GM12878 (cell line): ENCODE data around the gene HK1.

ENCODE experiments used
- EZH2 ChIP-seq: IDR thresholded peaks from 2 replicates; pipeline ENCODE4 v1.6.1; 2012; ENCODE audit warnings: low read depth, mild to moderate bottlenecking, control low read depth, inconsistent platforms, low read length, borderline replicate concordance; ENCODE audit not compliant: control insufficient read depth
- GABPA ChIP-seq: IDR thresholded peaks from 2 replicates; pipeline ENCODE4 v1.6.1; 2014; ENCODE audit warnings: antibody characterized with exemption, low read depth, mild to moderate bottlenecking, inconsistent platforms
- POLR2A ChIP-seq: IDR thresholded peaks from 2 replicates; pipeline ENCODE4 v1.6.1; 2011; ENCODE audit warnings: low read depth, mild to moderate bottlenecking, low read length
- POLR2AphosphoS2 ChIP-seq: IDR thresholded peaks from 2 replicates; pipeline ENCODE4 v1.6.1; 2011; ENCODE audit warnings: low read depth, mild to moderate bottlenecking, low read length, improper control_type of control experiment, moderate library complexity
- RFX5 ChIP-seq: IDR thresholded peaks from 2 replicates; pipeline ENCODE4 v1.6.1; 2011; ENCODE audit warnings: low read depth, low read length, improper control_type of control experiment
- TCF12 ChIP-seq: IDR thresholded peaks from 2 replicates; pipeline ENCODE4 v1.6.1; 2011; ENCODE audit warnings: low read depth, mild to moderate bottlenecking, low read length
- TF ChIP-seq, protein P1 (sequence below): fragments of 450-650 bp; formaldehyde crosslinking; IDR thresholded peaks from 2 replicates; pipeline ENCODE4 v1.5.0; 2022; ENCODE audit warnings: mild to moderate bottlenecking, missing genetic modification characterization
- TF ChIP-seq, protein P2 (sequence below): fragments of 450-650 bp; IDR thresholded peaks from 2 replicates; pipeline ENCODE4 v1.6.1; 2017; ENCODE audit warnings: borderline replicate concordance
- TF ChIP-seq, protein P3 (sequence below), 3 experiments: IDR thresholded peaks in 2 of 3; conservative IDR thresholded peaks in 1 of 3; 2 replicates each; pipeline ENCODE4 v1.5.1; 2011; ENCODE audit warnings: low read depth in 3 of 3, low read length in 3 of 3, mild to moderate bottlenecking in 3 of 3, control low read depth in 2 of 3, moderate library complexity in 2 of 3, inconsistent platforms in 1 of 3, mixed read lengths in 1 of 3; ENCODE audit not compliant: control insufficient read depth in 2 of 3, insufficient read depth in 1 of 3; ENCODE audit errors: extremely low read depth in 1 of 3
- TF ChIP-seq, protein P4 (sequence below): fragments of 150-350 bp; IDR thresholded peaks from 2 replicates; pipeline ENCODE4 v1.6.1; 2014; ENCODE audit warnings: mild to moderate bottlenecking, low read depth, low read length

DNA sequence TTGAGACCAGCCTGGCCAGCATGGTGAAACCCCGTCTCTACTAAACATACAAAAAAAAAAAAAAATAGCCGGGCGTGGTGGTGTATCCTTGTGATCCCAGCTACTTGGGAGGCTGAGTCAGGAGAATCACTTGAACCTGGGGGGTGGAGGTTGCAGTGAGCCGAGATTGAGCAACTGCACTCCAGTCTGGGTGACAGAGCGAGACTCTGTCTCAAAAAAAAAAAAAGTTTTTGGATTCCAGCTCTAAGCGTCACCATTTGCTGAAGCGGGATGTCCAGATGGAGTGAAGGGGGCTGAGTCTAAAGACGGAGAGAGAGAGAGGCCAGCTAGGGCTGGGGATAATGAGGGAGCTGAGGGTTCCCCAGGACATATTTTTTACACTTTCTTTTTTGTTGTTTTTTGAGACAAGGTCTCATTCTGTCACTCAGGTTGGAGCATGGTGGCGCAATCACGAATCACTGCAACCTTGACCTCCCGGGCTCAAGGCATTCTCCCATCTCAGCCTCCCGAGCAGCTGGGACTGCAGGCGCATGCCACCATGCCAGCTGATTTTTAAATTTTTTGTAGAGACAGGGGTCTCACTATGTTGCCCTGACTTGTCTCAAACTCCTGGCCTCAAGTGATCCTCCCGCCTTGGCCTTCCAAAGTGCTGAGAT is 9.4 kb upstream of the HK1 start:
- TF ChIP-seq, protein P1, sequence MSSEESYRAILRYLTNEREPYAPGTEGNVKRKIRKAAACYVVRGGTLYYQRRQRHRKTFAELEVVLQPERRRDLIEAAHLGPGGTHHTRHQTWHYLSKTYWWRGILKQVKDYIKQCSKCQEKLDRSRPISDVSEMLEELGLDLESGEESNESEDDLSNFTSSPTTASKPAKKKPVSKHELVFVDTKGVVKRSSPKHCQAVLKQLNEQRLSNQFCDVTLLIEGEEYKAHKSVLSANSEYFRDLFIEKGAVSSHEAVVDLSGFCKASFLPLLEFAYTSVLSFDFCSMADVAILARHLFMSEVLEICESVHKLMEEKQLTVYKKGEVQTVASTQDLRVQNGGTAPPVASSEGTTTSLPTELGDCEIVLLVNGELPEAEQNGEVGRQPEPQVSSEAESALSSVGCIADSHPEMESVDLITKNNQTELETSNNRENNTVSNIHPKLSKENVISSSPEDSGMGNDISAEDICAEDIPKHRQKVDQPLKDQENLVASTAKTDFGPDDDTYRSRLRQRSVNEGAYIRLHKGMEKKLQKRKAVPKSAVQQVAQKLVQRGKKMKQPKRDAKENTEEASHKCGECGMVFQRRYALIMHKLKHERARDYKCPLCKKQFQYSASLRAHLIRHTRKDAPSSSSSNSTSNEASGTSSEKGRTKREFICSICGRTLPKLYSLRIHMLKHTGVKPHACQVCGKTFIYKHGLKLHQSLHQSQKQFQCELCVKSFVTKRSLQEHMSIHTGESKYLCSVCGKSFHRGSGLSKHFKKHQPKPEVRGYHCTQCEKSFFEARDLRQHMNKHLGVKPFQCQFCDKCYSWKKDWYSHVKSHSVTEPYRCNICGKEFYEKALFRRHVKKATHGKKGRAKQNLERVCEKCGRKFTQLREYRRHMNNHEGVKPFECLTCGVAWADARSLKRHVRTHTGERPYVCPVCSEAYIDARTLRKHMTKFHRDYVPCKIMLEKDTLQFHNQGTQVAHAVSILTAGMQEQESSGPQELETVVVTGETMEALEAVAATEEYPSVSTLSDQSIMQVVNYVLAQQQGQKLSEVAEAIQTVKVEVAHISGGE (CRISPR knock-in tag): no peak
- TF ChIP-seq, protein P2, sequence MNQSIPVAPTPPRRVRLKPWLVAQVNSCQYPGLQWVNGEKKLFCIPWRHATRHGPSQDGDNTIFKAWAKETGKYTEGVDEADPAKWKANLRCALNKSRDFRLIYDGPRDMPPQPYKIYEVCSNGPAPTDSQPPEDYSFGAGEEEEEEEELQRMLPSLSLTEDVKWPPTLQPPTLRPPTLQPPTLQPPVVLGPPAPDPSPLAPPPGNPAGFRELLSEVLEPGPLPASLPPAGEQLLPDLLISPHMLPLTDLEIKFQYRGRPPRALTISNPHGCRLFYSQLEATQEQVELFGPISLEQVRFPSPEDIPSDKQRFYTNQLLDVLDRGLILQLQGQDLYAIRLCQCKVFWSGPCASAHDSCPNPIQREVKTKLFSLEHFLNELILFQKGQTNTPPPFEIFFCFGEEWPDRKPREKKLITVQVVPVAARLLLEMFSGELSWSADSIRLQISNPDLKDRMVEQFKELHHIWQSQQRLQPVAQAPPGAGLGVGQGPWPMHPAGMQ: no peak
- TF ChIP-seq, protein P3, sequence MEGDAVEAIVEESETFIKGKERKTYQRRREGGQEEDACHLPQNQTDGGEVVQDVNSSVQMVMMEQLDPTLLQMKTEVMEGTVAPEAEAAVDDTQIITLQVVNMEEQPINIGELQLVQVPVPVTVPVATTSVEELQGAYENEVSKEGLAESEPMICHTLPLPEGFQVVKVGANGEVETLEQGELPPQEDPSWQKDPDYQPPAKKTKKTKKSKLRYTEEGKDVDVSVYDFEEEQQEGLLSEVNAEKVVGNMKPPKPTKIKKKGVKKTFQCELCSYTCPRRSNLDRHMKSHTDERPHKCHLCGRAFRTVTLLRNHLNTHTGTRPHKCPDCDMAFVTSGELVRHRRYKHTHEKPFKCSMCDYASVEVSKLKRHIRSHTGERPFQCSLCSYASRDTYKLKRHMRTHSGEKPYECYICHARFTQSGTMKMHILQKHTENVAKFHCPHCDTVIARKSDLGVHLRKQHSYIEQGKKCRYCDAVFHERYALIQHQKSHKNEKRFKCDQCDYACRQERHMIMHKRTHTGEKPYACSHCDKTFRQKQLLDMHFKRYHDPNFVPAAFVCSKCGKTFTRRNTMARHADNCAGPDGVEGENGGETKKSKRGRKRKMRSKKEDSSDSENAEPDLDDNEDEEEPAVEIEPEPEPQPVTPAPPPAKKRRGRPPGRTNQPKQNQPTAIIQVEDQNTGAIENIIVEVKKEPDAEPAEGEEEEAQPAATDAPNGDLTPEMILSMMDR (IDR thresholded peaks at IDR 0.05 in 2 of 3, conservative IDR thresholded peaks at IDR 0.05 in 1 of 3; ENCODE audit: control insufficient read depth in 2 of 3, extremely low read depth in 1 of 3, insufficient read depth in 1 of 3, low read depth in 3 of 3, low read length in 3 of 3): no peak
- TF ChIP-seq RFX5: no peak
- TF ChIP-seq POLR2A: no peak
- TF ChIP-seq TCF12: no peak
- no peak for TF ChIP-seq GABPA
- no peak for TF ChIP-seq POLR2AphosphoS2
- TF ChIP-seq, protein P4, sequence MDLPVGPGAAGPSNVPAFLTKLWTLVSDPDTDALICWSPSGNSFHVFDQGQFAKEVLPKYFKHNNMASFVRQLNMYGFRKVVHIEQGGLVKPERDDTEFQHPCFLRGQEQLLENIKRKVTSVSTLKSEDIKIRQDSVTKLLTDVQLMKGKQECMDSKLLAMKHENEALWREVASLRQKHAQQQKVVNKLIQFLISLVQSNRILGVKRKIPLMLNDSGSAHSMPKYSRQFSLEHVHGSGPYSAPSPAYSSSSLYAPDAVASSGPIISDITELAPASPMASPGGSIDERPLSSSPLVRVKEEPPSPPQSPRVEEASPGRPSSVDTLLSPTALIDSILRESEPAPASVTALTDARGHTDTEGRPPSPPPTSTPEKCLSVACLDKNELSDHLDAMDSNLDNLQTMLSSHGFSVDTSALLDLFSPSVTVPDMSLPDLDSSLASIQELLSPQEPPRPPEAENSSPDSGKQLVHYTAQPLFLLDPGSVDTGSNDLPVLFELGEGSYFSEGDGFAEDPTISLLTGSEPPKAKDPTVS: no peak
- TF ChIP-seq EZH2: no peak
